Mesothelial cell of epicardium (in vitro differentiated cells): ENCODE measurements around the gene MAN1C1. TPM values are rescaled to one million over a fixed set of nuclear protein-coding genes. Genes with fewer than 3 reads are reported as not detected.
A peak's percentile ranks its signal among the peaks of the same experiment; 100 is the strongest.

Experiments used
- DNase-seq, 2 experiments: peaks; one replicate each; pipeline ENCODE4 v3.0.0; 2021; ENCODE audit warnings: low spot score in 2 of 2; ENCODE audit not compliant: unreplicated experiment in 2 of 2
- H3K27ac Mint-ChIP-seq: 2 replicates; pipeline ENCODE4 v1.8.0; 2021; ENCODE audit warnings: mixed read lengths
- H3K27me3 Mint-ChIP-seq: 2 replicates; pipeline ENCODE4 v1.8.0; 2021; ENCODE audit warnings: low read depth, mixed read lengths
- H3K36me3 Mint-ChIP-seq: 2 replicates; pipeline ENCODE4 v1.8.0; 2021; ENCODE audit warnings: mixed read lengths
- H3K4me1 Mint-ChIP-seq: 2 replicates; pipeline ENCODE4 v1.8.0; 2021; ENCODE audit warnings: mixed read lengths
- H3K4me3 Mint-ChIP-seq: 2 replicates; pipeline ENCODE4 v1.8.0; 2021; ENCODE audit warnings: mild to moderate bottlenecking, moderate library complexity, mixed read lengths
- H3K9me3 Mint-ChIP-seq: 2 replicates; pipeline ENCODE4 v1.8.0; 2021; ENCODE audit warnings: mixed read lengths
- CTCF ChIP-seq: fragments of 200-600 bp; sonication (generic); IDR thresholded peaks from one replicate; pipeline ENCODE4 v1.5.0; 2021; ENCODE audit warnings: antibody characterized with exemption; ENCODE audit not compliant: unreplicated experiment
- total RNA-seq: library from RNA; stranded (reverse); gene quantifications from 3 replicates; pipeline ENCODE4 v1.2.1, GENCODE V29; 2021

MAN1C1 gene
- total RNA-seq, 1 donor from 2014 or later = 3.2 TPM

- H3K4me3 Mint-ChIP-seq = no peak overlapping the region
- H3K36me3 Mint-ChIP-seq = peaks cover 8% of the 10 kb centered on the region
- H3K9me3 Mint-ChIP-seq = no peaks in the 10 kb centered on the region
- H3K27me3 Mint-ChIP-seq = no peaks in the 10 kb centered on the region
- no peak for DNase-seq
- TF ChIP-seq CTCF = no peak
- H3K4me1 Mint-ChIP-seq = peaks cover 18% of the 10 kb centered on the region
- H3K27ac Mint-ChIP-seq = peak overlapping the region; percentile 19
These were observed 198.0 kb downstream of the MAN1C1 start for GRCh38 chr1:25814549-25815087.

- peak overlapping the region; percentile 19 for H3K27ac Mint-ChIP-seq
- H3K36me3 Mint-ChIP-seq = peaks cover 7% of the 10 kb centered on the region
- H3K4me3 Mint-ChIP-seq = no peak overlapping the region
- no peak for TF ChIP-seq CTCF
- no peaks in the 10 kb centered on the region for H3K27me3 Mint-ChIP-seq
- no peaks in the 10 kb centered on the region for H3K9me3 Mint-ChIP-seq
- peaks cover 18% of the 10 kb centered on the region for H3K4me1 Mint-ChIP-seq
- DNase-seq = no peak
These were observed 198.9 kb downstream of the MAN1C1 start for GRCh38 chr1:25815208-25816111.

DNA sequence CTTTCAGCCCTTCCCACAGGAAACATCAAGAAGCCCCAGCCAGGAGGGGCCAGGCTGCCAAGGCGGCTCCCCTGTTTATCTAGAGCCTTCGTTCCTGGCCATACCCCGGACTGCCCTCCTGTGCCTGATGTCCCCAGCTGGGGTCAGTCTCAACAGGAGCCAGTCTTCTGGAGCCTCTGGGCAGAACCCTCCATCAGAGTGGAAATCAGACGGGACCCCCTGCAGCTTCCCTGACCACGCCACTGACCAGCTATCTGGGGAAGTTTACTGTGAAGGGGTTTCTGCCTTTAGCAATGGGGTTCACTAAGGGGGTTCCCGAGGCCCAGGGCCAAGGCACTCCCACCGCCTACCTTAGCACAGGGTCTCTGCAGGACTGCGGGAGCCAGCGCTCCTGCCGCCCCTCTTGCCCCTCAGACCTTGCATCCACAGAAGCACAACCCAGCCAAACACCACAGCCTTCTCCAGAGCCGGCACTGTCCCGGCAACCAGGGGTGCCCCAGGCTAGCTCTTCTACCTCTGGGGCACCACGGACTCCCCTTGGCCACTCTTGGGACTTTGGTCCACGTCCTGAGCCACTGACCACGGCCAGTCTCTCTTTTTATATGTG lies 199.6 kb downstream of the MAN1C1 start:
- no peak for TF ChIP-seq CTCF
- Mint-ChIP-seq H3K27ac (no peak overlapping the region), H3K9me3 (no peaks in the 10 kb centered on the region), H3K4me1 (peaks cover 25% of the 10 kb centered on the region), H3K27me3 (no peaks in the 10 kb centered on the region), H3K4me3 (no peak overlapping the region), H3K36me3 (peaks cover 7% of the 10 kb centered on the region)
- DNase-seq = no peak

DNA sequence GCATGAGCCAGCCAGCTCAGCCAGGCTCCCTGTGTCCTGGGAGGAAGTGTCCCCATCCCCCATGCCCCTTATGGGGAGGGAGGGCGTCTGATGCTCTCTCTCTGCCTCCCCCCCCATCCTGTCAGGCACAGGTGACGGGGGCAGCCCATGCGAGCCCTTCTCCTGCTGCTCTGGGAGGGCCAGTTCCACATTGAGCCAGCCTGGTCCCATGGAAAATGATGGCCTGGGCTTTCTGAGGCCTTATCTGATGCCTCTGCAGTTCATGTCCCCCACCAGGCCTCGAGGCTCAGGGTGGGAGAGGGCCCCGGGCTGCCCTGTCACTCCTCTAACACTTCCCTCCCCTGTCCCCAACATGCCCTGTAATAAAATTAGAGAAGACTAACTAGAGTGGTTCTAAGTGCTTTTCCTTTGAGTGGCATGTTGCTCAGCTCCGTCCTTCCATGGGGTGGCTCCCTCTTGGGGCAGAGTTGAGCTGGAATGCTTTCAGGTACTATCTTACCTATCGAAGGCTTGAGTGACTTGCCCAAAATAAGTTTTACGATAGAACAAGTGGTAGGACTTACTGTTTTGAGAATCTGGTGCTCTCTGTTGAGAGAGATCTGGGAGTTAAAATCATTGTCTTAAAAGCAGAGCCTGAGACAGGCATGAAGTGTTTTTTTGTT lies 201.4 kb downstream of the MAN1C1 start:
- no peak for DNase-seq
- Mint-ChIP-seq H3K27me3 (no peaks in the 10 kb centered on the region), H3K4me1 (peaks cover 34% of the 10 kb centered on the region)

More for the DNA sequence above, 201.4 kb downstream of the MAN1C1 start:
- H3K36me3 Mint-ChIP-seq = peaks cover 7% of the 10 kb centered on the region
- TF ChIP-seq CTCF = no peak
- peak overlapping the region; percentile 99 for H3K27ac Mint-ChIP-seq
- no peaks in the 10 kb centered on the region for H3K9me3 Mint-ChIP-seq
- H3K4me3 Mint-ChIP-seq = peak overlapping the region; percentile 97
